SJSA1 (cell line): Measurements from ENCODE around the gene PDE8B. TPM values are rescaled to one million over a fixed set of nuclear protein-coding genes. Genes with fewer than 3 reads are reported as not detected.

Source experiments
- DNase-seq, 2 experiments: peaks; one replicate each; pipeline ENCODE4 v3.0.0-alpha.2; 2015 to 2020; ENCODE audit warnings: low spot score in 2 of 2, low read depth in 1 of 2
- H3K27ac ChIP-seq: fragments of 250-450 bp; sonication (Bioruptor Pico); 2 replicates; pipeline ENCODE4 v1.5.1; 2020; ENCODE audit warnings: mild to moderate bottlenecking, moderate library complexity
- H3K27me3 ChIP-seq: fragments of 250-450 bp; sonication (Bioruptor Pico); replicated peaks from 2 replicates; pipeline ENCODE4 v1.5.1; 2020; ENCODE audit warnings: mild to moderate bottlenecking, moderate library complexity
- H3K36me3 ChIP-seq: fragments of 250-450 bp; sonication (Bioruptor Pico); 2 replicates; pipeline ENCODE4 v1.5.1; 2020; ENCODE audit warnings: mild to moderate bottlenecking
- H3K4me1 ChIP-seq: fragments of 250-450 bp; sonication (Bioruptor Pico); replicated peaks from 2 replicates; pipeline ENCODE4 v1.6.1; 2021; ENCODE audit warnings: mild to moderate bottlenecking
- H3K4me3 ChIP-seq: fragments of 250-450 bp; sonication (Bioruptor Pico); 2 replicates; pipeline ENCODE4 v1.5.1; 2020; ENCODE audit warnings: mild to moderate bottlenecking
- H3K9me3 ChIP-seq: fragments of 250-450 bp; sonication (Bioruptor Pico); replicated peaks from 2 replicates; pipeline ENCODE4 v1.5.1; 2020; ENCODE audit warnings: mild to moderate bottlenecking
- total RNA-seq: library from RNA; depleted of rRNA; stranded (reverse); fragments of >200 nt; shearing (Covaris generic); gene quantifications from 2 replicates; pipeline ENCODE4 v1.2.3, GENCODE V29; 2014

PDE8B gene
- total RNA-seq, 1 experiment from 2014 or later: not detected

- no peaks in the 10 kb centered on the region for H3K9me3 ChIP-seq
- DNase-seq: peak in 1 of 2 experiments; percentile 51
- peak overlapping the region; percentile 31; the same call in 1 of the 2 replicates for H3K27ac ChIP-seq
- H3K4me1 ChIP-seq: peaks cover 19% of the 10 kb centered on the region
- no peaks in the 10 kb centered on the region for H3K36me3 ChIP-seq
- no peak overlapping the region for H3K4me3 ChIP-seq
- no peaks in the 10 kb centered on the region for H3K27me3 ChIP-seq
These were observed 91.0 kb downstream of the PDE8B start for GRCh38 chr5:77301447-77301883.

- DNase-seq: peak; percentile 47 to 49
- Histone ChIP-seq H3K4me1 (peaks cover 19% of the 10 kb centered on the region), H3K27me3 (no peaks in the 10 kb centered on the region), H3K36me3 (no peaks in the 10 kb centered on the region), H3K9me3 (no peaks in the 10 kb centered on the region), H3K27ac (peak overlapping the region; percentile 31; the same call in 1 of the 2 replicates), H3K4me3 (no peak overlapping the region)
These were observed 91.8 kb downstream of the PDE8B start for GRCh38 chr5:77302247-77302646.

- Histone ChIP-seq H3K27me3 (no peaks in the 10 kb centered on the region), H3K36me3 (no peaks in the 10 kb centered on the region), H3K27ac (0 out of 2 replicates have a peak overlapping the region, but pooled peaks have one; percentile 31), H3K4me3 (no peak overlapping the region), H3K4me1 (peaks cover 19% of the 10 kb centered on the region), H3K9me3 (no peaks in the 10 kb centered on the region)
- DNase-seq: no peak
These were observed 92.2 kb downstream of the PDE8B start for GRCh38 chr5:77302653-77303052.

- H3K36me3 ChIP-seq: no peaks in the 10 kb centered on the region
- H3K27me3 ChIP-seq: no peaks in the 10 kb centered on the region
- no peak for DNase-seq
- H3K9me3 ChIP-seq: no peaks in the 10 kb centered on the region
- peaks cover 19% of the 10 kb centered on the region for H3K4me1 ChIP-seq
- no peak overlapping the region for H3K4me3 ChIP-seq
- no peak overlapping the region for H3K27ac ChIP-seq
These were observed 93.9 kb downstream of the PDE8B start for GRCh38 chr5:77304388-77304787.

- H3K27ac ChIP-seq: no peak overlapping the region
- peaks cover 19% of the 10 kb centered on the region for H3K4me1 ChIP-seq
- no peak overlapping the region for H3K4me3 ChIP-seq
- no peaks in the 10 kb centered on the region for H3K9me3 ChIP-seq
- H3K36me3 ChIP-seq: no peaks in the 10 kb centered on the region
- no peaks in the 10 kb centered on the region for H3K27me3 ChIP-seq
- no peak for DNase-seq
These were observed 94.9 kb downstream of the PDE8B start for GRCh38 chr5:77305222-77305846.

GRCh38 chr5:77305956-77306355 is 95.5 kb downstream of the PDE8B start:
- Histone ChIP-seq H3K4me3 (no peak overlapping the region), H3K4me1 (peaks cover 18% of the 10 kb centered on the region), H3K36me3 (no peaks in the 10 kb centered on the region), H3K27ac (no peak overlapping the region), H3K27me3 (no peaks in the 10 kb centered on the region), H3K9me3 (no peaks in the 10 kb centered on the region)
- no peak for DNase-seq

- Histone ChIP-seq H3K27me3 (no peaks in the 10 kb centered on the region), H3K27ac (no peak overlapping the region), H3K36me3 (no peaks in the 10 kb centered on the region)
These were observed 96.1 kb downstream of the PDE8B start for GRCh38 chr5:77306531-77306930.

GRCh38 chr5:77308154-77308960 is 97.9 kb downstream of the PDE8B start:
- H3K4me3 ChIP-seq: no peak overlapping the region
- H3K27ac ChIP-seq: no peak overlapping the region

More at GRCh38 chr5:77306531-77306930, 96.1 kb downstream of the PDE8B start:
- no peak overlapping the region for H3K4me3 ChIP-seq
- H3K4me1 ChIP-seq: peaks cover 13% of the 10 kb centered on the region
- DNase-seq: no peak
- no peaks in the 10 kb centered on the region for H3K9me3 ChIP-seq

GRCh38 chr5:77309140-77309539 is 98.7 kb downstream of the PDE8B start:
- DNase-seq: no peak
- no peaks in the 10 kb centered on the region for H3K4me1 ChIP-seq
- no peak overlapping the region for H3K4me3 ChIP-seq
- H3K27ac ChIP-seq: no peak overlapping the region
- no peaks in the 10 kb centered on the region for H3K36me3 ChIP-seq
- no peaks in the 10 kb centered on the region for H3K27me3 ChIP-seq
- no peaks in the 10 kb centered on the region for H3K9me3 ChIP-seq

More at GRCh38 chr5:77308154-77308960, 97.9 kb downstream of the PDE8B start:
- no peaks in the 10 kb centered on the region for H3K4me1 ChIP-seq
- no peaks in the 10 kb centered on the region for H3K9me3 ChIP-seq
- no peaks in the 10 kb centered on the region for H3K36me3 ChIP-seq
- no peaks in the 10 kb centered on the region for H3K27me3 ChIP-seq
- no peak for DNase-seq

- Histone ChIP-seq H3K4me1 (no peaks in the 10 kb centered on the region), H3K36me3 (no peaks in the 10 kb centered on the region), H3K9me3 (no peaks in the 10 kb centered on the region), H3K27ac (no peak overlapping the region), H3K4me3 (no peak overlapping the region), H3K27me3 (no peaks in the 10 kb centered on the region)
- DNase-seq: no peak
These were observed 100.2 kb downstream of the PDE8B start for GRCh38 chr5:77310494-77311213.

- no peaks in the 10 kb centered on the region for H3K9me3 ChIP-seq
- DNase-seq: no peak
- no peaks in the 10 kb centered on the region for H3K27me3 ChIP-seq
- H3K27ac ChIP-seq: no peak overlapping the region
- H3K4me1 ChIP-seq: no peaks in the 10 kb centered on the region
- no peak overlapping the region for H3K4me3 ChIP-seq
- no peaks in the 10 kb centered on the region for H3K36me3 ChIP-seq
These were observed 100.7 kb downstream of the PDE8B start for GRCh38 chr5:77311214-77311571.

GRCh38 chr5:77312413-77312812 is 101.9 kb downstream of the PDE8B start:
- no peaks in the 10 kb centered on the region for H3K27me3 ChIP-seq
- no peaks in the 10 kb centered on the region for H3K4me1 ChIP-seq
- no peak overlapping the region for H3K4me3 ChIP-seq
- no peak overlapping the region for H3K27ac ChIP-seq
- no peak for DNase-seq
- H3K9me3 ChIP-seq: no peaks in the 10 kb centered on the region
- H3K36me3 ChIP-seq: no peaks in the 10 kb centered on the region

- Histone ChIP-seq H3K27ac (no peak overlapping the region), H3K4me1 (no peaks in the 10 kb centered on the region), H3K27me3 (no peaks in the 10 kb centered on the region), H3K9me3 (no peaks in the 10 kb centered on the region), H3K36me3 (no peaks in the 10 kb centered on the region), H3K4me3 (no peak overlapping the region)
- peak in 1 of 2 experiments; percentile 22 for DNase-seq
These were observed 106.6 kb downstream of the PDE8B start for GRCh38 chr5:77316871-77317661.
